ENCODE measurements around the gene HMOX1.

Gene HMOX1

DNA sequence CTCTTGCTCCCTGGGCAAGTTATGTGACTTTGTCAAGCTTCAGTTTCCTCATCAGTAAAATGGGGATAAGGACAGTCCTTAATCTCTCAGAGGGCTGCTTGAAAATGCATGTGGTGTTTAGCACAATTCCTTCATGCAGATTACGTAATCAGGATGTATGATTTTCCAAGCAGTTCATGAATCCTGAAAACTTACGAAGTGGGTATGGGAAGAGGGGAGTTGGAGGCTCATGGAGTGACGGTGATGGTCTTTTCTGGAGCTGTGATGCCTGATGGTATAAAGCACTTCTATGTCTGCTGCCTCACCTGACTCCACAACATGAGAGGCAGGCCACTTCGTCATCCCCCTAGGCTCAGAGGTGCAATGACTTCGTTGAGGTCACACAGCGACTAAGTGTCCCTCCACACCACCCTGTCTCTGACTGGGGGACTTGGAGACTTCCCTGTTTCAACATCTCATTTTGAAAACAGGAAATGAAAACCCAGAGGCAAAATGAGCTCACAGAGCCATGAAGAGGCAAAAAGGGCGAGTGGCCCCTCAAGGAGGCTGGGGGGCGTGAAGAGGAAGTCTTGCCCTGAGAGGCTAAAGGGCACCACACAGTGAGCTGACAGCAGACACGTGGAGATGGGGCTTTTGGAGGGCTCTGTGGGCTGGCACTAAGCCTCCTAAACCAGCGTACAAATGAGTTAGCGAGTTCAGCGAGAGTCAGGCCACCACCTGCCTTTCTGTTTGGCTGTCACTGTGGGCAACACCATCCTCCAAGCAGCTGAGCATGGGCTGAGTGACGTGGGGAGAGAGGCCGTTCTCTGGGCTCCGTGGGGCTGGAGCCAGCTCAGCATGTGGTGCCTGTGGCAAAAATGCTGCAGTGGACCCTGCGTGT lies 29.1 kb downstream of the HMOX1 start:
- FAIRE-seq, result no peak

DNA sequence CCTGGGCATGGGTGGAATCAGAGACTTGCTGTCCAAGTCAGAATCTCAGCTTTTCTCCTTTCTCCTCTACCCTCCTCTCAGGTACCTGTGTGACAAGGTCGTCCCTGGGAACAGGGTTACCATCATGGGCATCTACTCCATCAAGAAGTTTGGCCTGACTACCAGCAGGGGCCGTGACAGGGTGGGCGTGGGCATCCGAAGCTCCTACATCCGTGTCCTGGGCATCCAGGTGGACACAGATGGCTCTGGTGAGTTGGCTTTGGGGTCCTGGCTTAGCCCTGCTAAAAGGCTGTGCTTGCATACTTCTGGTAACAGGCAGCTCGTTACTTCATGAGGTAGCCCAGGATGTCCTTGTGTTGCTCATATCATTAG lies 29.8 kb downstream of the HMOX1 start:
- no peak for FAIRE-seq

DNA sequence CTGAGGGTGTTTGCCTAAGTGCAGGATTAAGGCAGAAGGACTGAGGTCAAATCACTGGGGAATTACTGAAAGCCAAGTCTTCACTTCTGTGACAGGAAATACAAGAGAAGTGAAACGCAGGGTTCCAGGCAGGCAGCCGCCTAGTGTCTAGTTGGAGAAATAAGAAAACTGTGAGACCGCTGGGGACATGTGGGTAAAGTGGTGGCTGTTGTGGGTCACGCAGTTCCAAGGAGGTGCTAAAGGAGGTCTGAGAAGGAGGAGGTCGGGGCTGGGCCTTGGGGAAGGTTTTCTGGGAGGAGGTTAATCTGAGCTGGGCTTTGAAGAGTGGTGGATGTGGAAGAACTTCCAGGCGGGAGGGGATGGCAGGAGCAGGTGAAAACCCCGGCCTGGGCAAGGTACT lies 30.2 kb downstream of the HMOX1 start:
- FAIRE-seq, result no peak

DNA sequence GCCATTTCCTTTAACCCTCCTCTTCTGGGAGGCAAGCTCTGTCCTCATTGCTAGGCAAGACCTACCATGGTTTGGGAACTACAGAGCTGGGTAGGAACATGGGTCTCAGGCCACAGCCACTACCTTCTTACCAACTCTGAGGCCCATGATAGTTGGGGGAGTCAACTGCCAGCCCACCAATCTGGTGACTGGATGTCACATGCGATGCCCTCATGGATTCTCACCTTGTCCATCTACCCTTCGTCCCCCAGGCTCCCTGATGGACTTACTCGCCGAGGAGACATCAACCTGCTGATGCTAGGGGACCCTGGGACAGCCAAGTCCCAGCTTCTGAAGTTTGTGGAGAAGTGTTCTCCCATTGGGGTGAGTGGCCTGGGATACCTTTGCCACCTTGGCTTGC lies 32.7 kb downstream of the HMOX1 start:
- no peak for FAIRE-seq

DNA sequence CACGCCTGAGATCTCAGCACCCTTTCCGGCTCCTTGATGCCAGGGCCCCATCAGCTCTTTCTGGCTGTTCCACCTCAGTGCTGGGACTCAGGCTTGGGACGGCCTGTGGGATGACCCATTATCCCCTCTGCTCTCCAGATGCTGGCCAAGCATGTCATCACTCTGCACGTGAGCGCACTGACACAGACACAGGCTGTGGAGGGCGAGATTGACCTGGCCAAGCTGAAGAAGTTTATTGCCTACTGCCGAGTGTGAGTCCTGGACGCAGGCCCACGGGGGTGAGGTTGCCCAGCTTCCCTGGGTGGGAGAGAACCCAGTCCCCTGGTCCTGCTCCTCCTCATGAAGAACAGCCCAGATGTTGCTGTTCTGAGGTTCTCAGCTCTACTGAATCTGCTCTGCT lies 36.7 kb downstream of the HMOX1 start:
- FAIRE-seq, result no peak

DNA sequence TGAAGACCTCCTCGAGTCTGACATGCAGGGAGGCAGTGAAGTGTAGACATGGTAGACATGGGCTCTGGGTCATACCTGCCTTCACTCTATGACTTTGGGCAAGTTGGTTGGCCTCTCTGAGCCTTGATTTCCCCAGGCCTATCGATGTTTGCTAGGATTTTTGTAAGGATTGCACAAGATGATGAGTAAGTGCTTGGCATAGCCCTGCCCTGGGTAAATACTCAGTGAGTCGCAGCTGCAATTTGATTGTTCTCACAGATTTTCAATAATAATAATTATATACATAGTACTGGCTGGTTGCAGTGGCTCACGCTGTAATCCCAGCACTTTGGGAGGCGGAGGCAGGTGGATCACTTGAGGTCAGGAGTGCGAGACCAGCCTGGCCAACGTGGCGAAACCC lies 37.2 kb downstream of the HMOX1 start:
- FAIRE-seq, result no peak

DNA sequence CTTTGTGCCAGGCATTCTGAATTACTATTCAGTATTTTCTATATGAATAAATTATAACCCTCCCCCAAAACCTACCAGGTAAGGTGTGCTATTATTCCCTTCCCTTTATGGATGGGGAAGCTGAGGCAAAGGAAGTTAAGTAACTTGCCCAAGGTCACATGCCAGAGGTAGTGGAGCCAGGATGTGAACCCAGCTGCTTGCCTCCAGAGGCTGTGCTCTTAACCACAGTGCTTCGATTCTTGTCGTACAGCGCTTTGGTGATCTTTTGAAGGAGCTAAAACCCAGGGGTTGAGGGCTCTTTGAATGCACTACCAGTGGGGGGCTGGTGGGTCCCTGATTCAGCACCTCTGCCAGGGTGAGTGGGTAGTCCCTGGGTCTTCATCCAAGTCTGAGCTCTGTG lies 37.8 kb downstream of the HMOX1 start:
- no peak for FAIRE-seq

DNA sequence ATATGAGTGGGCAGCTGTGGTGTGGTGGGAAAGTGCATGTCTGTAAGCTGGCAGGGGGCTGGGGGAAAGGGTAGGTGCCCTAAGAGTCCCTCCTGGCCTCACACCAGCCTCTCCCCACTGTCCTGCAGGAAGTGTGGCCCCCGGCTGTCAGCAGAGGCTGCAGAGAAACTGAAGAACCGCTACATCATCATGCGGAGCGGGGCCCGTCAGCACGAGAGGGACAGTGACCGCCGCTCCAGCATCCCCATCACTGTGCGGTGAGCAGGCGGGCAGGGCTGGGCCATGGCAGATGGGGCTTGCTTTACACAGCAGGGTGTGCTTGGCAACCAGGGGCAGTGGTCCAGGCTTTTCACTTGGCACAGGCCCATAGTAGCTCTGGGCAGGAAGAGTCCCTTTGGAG lies 38.9 kb downstream of the HMOX1 start:
- no peak for FAIRE-seq

DNA sequence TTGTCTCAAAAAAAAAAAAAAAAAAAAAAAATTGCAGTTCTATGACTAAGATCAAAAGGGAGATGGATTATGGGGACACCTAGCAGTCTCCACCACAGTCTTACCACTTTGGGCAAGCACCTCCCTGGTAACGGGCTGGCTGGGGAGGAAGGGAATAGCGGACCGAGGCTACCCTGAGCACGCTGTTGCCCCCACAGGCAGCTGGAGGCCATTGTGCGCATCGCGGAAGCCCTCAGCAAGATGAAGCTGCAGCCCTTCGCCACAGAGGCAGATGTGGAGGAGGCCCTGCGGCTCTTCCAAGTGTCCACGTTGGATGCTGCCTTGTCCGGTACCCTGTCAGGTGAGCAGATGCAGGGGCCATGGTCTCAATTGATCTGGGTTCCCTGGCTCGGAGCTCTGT lies 40.2 kb downstream of the HMOX1 start:
- no peak for FAIRE-seq

DNA sequence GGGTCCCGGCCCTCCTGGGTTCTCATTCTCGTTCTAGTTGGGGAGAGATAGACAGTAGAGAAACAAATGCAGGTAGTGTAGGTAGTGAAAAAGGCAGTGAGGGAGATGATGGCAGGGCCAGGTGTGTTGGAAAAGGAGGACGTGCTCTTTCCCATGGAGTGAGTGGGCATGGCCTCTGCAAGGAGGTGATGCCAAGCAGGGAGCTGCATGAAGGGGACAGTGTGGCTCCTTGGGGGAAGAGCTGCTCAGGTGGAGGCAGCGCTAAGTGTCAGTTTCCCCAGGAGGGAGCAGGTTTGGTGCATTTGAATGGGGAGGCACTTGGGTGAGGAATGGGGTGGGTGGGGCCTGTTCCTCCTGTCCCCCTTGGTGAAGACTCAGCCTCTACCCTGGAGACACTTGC lies 41.2 kb downstream of the HMOX1 start:
- no peak for FAIRE-seq

DNA sequence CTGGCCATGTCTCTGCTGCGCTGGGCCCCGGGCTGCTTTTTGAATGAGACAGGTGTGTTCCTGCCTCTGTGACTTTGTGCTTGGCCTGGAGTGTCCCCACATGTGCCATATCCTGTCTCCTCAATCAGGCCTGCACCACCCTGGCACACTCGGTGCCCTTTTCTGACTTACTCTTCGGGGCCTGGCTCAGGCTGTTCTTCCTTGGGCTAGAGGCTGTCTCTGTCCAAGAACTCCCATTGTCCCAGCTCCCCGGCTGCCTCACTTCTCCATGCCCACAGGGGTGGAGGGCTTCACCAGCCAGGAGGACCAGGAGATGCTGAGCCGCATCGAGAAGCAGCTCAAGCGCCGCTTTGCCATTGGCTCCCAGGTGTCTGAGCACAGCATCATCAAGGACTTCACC lies 42.0 kb downstream of the HMOX1 start:
- no peak for FAIRE-seq

DNA sequence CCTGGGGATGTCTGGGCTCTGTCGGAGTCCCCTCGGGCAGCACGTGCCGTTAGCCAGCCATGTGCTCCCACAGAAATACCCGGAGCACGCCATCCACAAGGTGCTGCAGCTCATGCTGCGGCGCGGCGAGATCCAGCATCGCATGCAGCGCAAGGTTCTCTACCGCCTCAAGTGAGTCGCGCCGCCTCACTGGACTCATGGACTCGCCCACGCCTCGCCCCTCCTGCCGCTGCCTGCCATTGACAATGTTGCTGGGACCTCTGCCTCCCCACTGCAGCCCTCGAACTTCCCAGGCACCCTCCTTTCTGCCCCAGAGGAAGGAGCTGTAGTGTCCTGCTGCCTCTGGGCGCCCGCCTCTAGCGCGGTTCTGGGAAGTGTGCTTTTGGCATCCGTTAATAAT lies 43.2 kb downstream of the HMOX1 start:
- no peak for FAIRE-seq

DNA sequence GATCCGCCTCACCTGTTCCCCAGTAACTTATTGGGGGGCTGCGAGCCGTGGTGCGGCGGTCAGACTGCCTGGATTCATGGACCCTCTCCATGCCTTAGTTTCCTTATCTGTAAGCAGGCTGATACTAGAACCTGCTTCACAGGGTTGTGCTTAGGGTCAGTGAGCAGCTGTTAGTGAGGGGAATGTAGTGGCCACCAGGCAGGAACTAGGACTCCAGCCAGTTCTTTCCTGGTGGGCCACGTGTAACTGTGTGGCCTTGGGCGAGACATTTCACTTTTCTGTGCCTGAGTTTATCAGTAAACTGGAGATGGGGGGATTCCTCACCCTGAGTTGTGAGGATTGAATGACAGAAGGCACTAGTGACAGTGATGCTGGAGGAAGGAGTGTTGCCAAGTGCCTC lies 43.9 kb downstream of the HMOX1 start:
- FAIRE-seq, result no peak

DNA sequence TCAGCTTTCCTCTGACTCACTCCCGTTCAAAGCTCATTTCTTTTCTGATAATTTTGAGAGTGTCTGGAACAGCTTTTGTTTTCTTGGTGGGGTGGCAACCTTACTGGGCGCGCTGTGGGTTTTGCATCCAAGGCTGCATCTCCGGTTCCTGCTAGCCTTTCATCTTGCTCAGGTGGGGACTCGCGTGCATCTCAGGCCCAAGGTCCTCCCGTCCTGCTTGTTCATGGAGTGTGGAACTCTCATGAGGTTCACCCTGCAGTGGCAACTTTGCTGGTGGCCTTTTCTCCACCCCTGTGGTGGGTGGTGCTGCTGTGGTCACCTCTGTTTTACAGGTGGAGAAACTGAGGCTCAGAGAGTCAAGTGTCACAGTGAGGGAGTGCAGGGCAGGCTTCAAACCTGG lies 44.6 kb downstream of the HMOX1 start:
- FAIRE-seq, result no peak

DNA sequence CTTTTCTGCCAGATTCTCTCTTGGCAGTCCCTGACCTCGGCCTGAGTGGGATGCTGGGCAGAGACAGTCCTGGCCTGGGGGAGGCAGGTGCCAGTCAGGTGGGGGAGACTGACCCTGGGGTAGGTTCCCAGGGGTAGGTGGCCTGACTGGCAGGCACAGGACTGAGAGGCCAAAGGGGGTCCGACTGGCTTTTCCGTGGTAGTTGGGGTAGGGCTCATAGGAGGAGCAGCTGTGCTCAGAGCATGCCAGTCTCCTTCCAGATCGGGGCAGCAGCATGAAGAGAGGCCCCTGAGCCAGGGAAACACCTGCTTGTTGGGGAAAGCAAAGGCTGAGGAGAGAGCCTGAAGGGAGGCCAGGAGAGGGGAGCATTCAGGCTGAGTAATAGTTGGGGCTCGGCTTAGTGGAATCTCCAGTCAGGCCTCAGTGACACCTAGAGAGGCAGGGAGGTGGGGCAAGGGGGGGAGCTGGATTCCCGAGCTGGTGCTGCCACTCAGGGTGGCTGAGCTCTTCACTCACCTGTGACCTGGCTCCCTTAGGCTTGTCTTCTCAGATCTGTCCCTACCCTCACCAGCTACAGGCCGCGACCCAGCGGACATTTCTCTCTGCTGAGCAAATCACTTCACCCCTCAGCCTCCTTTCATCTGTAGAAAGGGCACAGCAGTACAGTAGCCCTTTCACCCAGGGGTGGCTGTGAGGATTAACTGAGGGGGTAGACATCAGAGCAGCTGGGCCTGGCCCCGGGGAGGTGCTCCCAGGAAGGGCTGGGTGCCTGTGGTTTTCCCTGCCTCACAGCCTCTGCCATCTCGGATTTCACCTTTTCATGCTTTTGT lies 45.3 kb downstream of the HMOX1 start:
- FAIRE-seq, result no peak

DNA sequence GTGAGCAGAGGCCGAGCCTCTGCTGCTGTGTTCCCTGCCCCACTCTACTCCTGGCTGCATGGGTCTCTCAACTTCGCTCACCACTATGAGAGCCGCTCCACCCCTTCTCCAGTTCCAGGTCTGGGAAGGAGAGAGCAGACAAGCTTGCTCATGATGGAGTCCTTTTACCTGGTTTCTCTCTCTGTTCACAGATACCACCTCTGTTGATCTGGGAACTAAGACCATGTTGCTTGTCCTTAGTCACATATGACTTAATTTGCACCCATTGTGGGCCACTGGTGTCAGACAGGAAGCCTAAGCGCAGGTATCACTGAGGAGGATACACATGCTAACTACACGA lies 45.9 kb downstream of the HMOX1 start:
- FAIRE-seq, result no peak

DNA sequence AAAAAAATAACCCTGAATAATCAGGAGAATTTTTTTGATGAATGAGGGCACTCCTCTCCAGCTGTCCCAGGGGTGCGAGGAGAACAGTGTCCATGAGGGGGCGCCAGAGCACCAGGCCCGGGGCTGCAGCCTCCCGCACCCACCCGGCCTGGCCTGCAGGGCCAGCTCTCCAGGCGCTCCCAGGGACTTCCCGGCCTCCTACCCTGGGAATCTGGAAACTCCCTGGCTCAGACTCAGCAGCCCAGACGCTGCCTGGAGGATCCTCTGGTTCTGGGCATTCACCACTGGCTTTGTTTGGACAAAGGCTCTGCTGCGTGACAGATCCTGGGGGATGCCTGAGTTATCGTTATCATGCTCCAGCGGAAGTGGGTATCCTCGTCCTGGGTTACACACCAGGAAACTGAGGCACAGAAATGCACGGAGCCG lies 50.0 kb downstream of the HMOX1 start:
- FAIRE-seq, result no peak

DNA sequence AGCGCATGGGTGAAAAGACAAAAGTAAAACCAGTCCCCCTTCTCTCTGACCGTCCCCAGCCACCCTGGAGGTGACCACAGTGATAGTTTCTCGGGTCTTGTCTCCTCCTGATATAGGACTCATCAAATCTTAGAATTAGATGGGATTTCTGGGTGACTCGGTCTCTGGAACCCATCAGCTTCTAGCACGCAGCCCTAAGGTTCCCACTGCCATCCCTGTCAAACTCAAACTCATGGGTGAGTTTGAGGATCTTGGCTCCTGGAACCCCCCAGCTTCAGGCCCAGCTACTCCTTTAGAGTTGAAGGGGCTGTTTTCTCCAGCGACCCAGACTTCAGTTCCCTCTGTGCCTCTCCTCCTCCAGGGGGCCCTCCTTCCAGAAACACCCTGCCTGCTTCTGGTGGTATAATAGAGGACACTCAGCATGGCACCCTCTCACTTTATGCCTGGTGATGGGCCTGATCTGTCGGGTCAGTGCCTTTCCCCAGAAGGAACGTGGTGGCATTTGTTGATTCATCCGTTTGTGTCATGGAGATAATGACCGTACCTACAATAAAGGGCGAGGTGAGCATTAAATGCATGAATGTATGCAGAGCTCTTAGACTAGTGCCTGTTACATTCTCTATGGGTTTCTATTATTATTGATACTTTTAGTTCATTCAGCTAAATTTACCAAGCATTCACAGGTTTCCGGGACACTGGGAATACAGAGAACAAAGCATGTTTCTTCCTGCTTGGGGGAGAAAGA lies 50.8 kb downstream of the HMOX1 start:
- FAIRE-seq, result no peak

DNA sequence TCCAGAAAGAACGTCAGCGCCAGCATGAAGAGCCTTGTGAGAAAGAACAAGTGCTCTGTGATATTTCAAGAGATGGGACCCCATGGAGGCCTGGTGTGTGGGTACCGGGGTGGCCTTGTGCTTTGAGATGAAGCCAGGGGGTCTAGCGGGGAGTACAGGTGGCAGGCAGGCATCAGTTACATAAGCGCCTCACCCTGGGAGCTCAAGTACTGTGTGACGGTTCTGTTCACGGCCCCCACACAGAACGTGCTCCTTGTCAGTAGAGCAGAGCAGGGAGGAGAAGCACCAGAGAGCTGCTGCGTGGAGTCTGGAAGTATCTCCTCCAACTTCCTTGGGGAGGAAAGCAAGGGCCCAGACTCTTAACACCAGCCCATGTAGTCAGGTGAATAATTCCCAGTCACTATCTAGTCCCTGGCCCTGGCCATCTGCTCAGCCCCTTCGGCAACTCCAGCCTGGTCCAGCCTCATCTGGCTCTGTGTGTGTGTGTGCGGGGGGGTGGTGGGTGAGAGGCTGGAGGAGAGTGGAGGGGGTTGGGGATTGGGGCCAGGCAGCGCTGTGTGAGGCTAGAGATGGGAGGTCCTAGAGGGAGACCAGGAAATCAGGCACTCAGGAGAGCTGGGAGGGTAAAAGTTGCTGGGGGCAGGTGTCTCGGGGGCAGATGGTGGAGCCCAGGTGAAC lies 51.5 kb downstream of the HMOX1 start:
- FAIRE-seq, result no peak

DNA sequence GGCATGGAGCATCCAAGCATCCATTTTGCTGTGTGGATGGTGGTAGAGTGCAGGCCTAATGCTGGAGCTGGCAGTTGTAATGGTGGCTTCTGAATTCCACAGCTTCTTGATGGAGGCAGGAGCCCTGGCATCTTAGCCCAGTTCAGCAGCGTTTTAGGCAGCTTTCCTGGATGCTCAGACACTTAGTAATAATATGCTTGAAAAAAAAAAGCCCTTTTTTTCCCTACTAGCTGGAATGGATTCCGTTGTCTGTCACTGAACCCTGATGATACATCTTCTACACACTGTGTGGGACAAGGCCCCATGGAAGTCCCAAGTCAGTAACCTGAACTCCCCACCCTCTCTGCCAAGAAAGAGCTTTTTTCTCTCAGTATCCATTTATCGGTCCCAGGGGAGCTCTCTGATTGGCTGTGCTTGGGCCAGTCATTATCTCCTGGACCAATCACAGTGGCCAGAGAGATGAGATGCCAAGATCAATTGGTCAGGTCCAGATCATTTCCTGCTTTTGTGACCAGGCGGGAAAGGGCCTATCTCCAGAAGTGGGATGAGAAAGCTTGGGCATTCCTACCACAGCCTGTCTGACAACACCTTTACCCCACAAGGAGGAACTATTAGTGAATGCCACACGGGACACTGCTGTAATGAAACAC lies 53.3 kb downstream of the HMOX1 start:
- no peak for FAIRE-seq

DNA sequence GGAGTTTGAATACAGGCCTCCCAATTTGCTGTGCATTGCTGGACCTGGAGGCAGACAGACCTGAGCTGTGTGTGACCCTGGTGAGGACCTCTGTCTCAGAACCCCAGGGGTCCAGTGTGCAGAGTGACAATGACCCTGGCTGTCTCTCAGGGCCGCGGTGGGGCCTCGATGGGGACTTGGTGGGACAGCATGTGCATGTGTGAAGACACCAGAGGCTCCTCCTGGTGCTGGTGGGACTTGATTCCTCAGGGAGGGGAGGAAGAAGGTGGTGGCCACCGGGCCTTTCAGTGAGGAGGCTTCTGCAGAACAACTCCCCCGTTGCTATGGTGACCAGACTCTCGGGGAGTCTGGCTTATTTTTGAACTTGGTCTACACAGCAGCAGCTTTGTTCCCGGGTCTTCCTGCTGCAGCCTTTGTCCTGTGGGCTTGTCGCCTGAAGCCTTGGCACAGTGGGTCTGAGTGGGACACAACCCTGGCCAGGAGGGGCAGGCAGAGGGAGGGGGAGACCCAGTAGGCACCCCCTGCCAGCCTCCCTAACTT lies 54.4 kb downstream of the HMOX1 start:
- no peak for FAIRE-seq

DNA sequence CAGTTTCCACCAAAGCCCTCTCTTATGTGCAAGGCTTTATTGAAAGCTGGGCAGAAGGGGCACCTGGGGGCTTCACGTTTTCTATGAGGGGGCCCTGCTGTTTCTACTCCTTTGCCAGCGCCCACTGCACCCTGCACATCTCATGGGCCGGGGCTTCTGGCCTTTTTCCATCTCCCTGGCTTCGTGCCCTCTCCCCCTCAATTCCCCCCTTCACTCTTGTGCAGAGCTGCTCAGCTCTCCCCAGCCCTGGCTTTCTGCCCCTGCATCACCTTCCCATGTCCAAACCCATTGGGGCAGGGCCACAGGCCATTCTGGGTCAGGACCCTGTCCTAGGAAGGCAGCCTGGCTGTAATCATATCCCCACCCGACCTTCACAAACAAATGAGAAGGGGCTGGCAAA lies 55.5 kb downstream of the HMOX1 start:
- FAIRE-seq, result no peak

Measured in islet of Langerhans (tissue), 1 donor.